ENCODE data around the gene ENOX1.

ENOX1 gene

GRCh38 chr13:43742911-43743310 is 43.9 kb downstream of the ENOX1 start:
- H3K27me3 ChIP-seq (ENCODE audit: insufficient read depth, low read length, poor library complexity) = peaks cover 4% of the 10 kb centered on the region
- H3K9ac ChIP-seq (ENCODE audit: low read depth, low read length) = no peak overlapping the region
- H3K4me2 ChIP-seq (ENCODE audit: insufficient read depth, low read length) = no peak overlapping the region
- H3K36me3 ChIP-seq (ENCODE audit: insufficient read depth, low read length) = no peaks in the 10 kb centered on the region
- TF ChIP-seq, protein P1, sequence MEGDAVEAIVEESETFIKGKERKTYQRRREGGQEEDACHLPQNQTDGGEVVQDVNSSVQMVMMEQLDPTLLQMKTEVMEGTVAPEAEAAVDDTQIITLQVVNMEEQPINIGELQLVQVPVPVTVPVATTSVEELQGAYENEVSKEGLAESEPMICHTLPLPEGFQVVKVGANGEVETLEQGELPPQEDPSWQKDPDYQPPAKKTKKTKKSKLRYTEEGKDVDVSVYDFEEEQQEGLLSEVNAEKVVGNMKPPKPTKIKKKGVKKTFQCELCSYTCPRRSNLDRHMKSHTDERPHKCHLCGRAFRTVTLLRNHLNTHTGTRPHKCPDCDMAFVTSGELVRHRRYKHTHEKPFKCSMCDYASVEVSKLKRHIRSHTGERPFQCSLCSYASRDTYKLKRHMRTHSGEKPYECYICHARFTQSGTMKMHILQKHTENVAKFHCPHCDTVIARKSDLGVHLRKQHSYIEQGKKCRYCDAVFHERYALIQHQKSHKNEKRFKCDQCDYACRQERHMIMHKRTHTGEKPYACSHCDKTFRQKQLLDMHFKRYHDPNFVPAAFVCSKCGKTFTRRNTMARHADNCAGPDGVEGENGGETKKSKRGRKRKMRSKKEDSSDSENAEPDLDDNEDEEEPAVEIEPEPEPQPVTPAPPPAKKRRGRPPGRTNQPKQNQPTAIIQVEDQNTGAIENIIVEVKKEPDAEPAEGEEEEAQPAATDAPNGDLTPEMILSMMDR (IDR thresholded peaks at IDR 0.05; ENCODE audit: borderline replicate concordance, extremely low read depth, low read length, poor library complexity, severe bottlenecking) = no peak
- TF ChIP-seq EZH2 (IDR thresholded peaks at IDR 0.05; ENCODE audit: borderline replicate concordance, low read depth, low read length, severe bottlenecking) = no peak
- ATAC-seq (ENCODE audit: insufficient read depth, low read depth) (no peak), DNase-seq (no peak)
- no peak overlapping the region for H3K4me3 ChIP-seq (ENCODE audit: low read depth in 1 of 2, low read length in 2 of 2)
- H3K79me2 ChIP-seq (ENCODE audit: insufficient read depth, low read length) = no peaks in the 10 kb centered on the region
- H3K27ac ChIP-seq (ENCODE audit: low read length) = no peak overlapping the region
- no peak overlapping the region for H2AFZ ChIP-seq (ENCODE audit: low read depth, low read length)
- no peaks in the 10 kb centered on the region for H3K9me3 ChIP-seq (ENCODE audit: insufficient read depth, low read length, severe bottlenecking)
- H3K4me1 ChIP-seq (ENCODE audit: insufficient read depth, low read length) = no peaks in the 10 kb centered on the region
- no peaks in the 10 kb centered on the region for H4K20me1 ChIP-seq (ENCODE audit: insufficient read depth, low read length)

- ATAC-seq (ENCODE audit: insufficient read depth, low read depth) = no peak
- no peak overlapping the region for H3K9ac ChIP-seq (ENCODE audit: low read depth, low read length)
- H3K9me3 ChIP-seq (ENCODE audit: insufficient read depth, low read length, severe bottlenecking) = no peaks in the 10 kb centered on the region
- H3K4me3 ChIP-seq (ENCODE audit: low read depth in 1 of 2, low read length in 2 of 2) = no peak overlapping the region
- H3K79me2 ChIP-seq (ENCODE audit: insufficient read depth, low read length) = no peaks in the 10 kb centered on the region
- TF ChIP-seq, protein P1 (IDR thresholded peaks at IDR 0.05; ENCODE audit: borderline replicate concordance, extremely low read depth, low read length, poor library complexity, severe bottlenecking) = no peak
- TF ChIP-seq EZH2 (IDR thresholded peaks at IDR 0.05; ENCODE audit: borderline replicate concordance, low read depth, low read length, severe bottlenecking) = no peak
- no peaks in the 10 kb centered on the region for H3K4me1 ChIP-seq (ENCODE audit: insufficient read depth, low read length)
- no peak for DNase-seq
- H3K27ac ChIP-seq (ENCODE audit: low read length) = no peak overlapping the region
- no peak overlapping the region for H2AFZ ChIP-seq (ENCODE audit: low read depth, low read length)
- H3K4me2 ChIP-seq (ENCODE audit: insufficient read depth, low read length) = no peak overlapping the region
- H4K20me1 ChIP-seq (ENCODE audit: insufficient read depth, low read length) = no peaks in the 10 kb centered on the region
- no peaks in the 10 kb centered on the region for H3K36me3 ChIP-seq (ENCODE audit: insufficient read depth, low read length)
- no peaks in the 10 kb centered on the region for H3K27me3 ChIP-seq (ENCODE audit: insufficient read depth, low read length, poor library complexity)
These were observed 49.3 kb downstream of the ENOX1 start for GRCh38 chr13:43737392-43737923.

- DNase-seq (no peak), ATAC-seq (ENCODE audit: insufficient read depth, low read depth) (no peak)
- TF ChIP-seq, protein P1 (IDR thresholded peaks at IDR 0.05; ENCODE audit: borderline replicate concordance, extremely low read depth, low read length, poor library complexity, severe bottlenecking) = no peak
- TF ChIP-seq EZH2 (IDR thresholded peaks at IDR 0.05; ENCODE audit: borderline replicate concordance, low read depth, low read length, severe bottlenecking) = no peak
- H3K36me3 ChIP-seq (ENCODE audit: insufficient read depth, low read length) = no peaks in the 10 kb centered on the region
- H2AFZ ChIP-seq (ENCODE audit: low read depth, low read length) = no peak overlapping the region
- H3K4me3 ChIP-seq (ENCODE audit: low read depth in 1 of 2, low read length in 2 of 2) = no peak overlapping the region
- H4K20me1 ChIP-seq (ENCODE audit: insufficient read depth, low read length) = no peaks in the 10 kb centered on the region
- no peak overlapping the region for H3K4me2 ChIP-seq (ENCODE audit: insufficient read depth, low read length)
- H3K9ac ChIP-seq (ENCODE audit: low read depth, low read length) = no peak overlapping the region
- H3K4me1 ChIP-seq (ENCODE audit: insufficient read depth, low read length) = no peaks in the 10 kb centered on the region
- no peaks in the 10 kb centered on the region for H3K79me2 ChIP-seq (ENCODE audit: insufficient read depth, low read length)
- H3K27me3 ChIP-seq (ENCODE audit: insufficient read depth, low read length, poor library complexity) = peaks cover 3% of the 10 kb centered on the region
- no peaks in the 10 kb centered on the region for H3K9me3 ChIP-seq (ENCODE audit: insufficient read depth, low read length, severe bottlenecking)
- H3K27ac ChIP-seq (ENCODE audit: low read length) = no peak overlapping the region
These were observed 54.0 kb downstream of the ENOX1 start for GRCh38 chr13:43732726-43733125.

DNA sequence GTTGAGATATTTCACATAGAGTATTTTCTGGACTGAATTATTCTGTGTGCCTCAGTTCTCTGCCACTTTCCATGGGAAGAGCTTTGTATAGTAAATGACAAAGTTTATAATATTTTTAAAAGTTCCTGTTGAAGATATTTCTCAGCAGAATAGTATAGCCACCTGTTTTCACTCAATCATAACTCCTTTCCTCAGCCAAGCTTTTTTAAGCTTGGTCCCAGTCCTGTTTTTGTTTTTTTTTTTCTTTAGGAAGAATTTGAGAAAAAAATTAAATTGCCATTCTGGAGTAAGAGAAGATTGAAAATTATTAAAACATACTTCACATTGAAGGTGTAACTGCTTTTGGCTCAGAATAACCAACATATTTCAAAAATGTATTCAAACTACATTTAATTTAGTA is 55.5 kb downstream of the ENOX1 start:
- Histone ChIP-seq H2AFZ (ENCODE audit: low read depth, low read length) (no peak overlapping the region), H3K4me3 (ENCODE audit: low read depth in 1 of 2, low read length in 2 of 2) (no peak overlapping the region), H3K27me3 (ENCODE audit: insufficient read depth, low read length, poor library complexity) (peaks cover 3% of the 10 kb centered on the region), H3K4me2 (ENCODE audit: insufficient read depth, low read length) (no peak overlapping the region), H3K79me2 (ENCODE audit: insufficient read depth, low read length) (no peaks in the 10 kb centered on the region), H3K4me1 (ENCODE audit: insufficient read depth, low read length) (no peaks in the 10 kb centered on the region), H3K27ac (ENCODE audit: low read length) (no peak overlapping the region), H4K20me1 (ENCODE audit: insufficient read depth, low read length) (no peaks in the 10 kb centered on the region), H3K9ac (ENCODE audit: low read depth, low read length) (no peak overlapping the region), H3K9me3 (ENCODE audit: insufficient read depth, low read length, severe bottlenecking) (no peaks in the 10 kb centered on the region), H3K36me3 (ENCODE audit: insufficient read depth, low read length) (no peaks in the 10 kb centered on the region)
- DNase-seq (no peak), ATAC-seq (ENCODE audit: insufficient read depth, low read depth) (no peak)
- no peak for TF ChIP-seq EZH2 (IDR thresholded peaks at IDR 0.05; ENCODE audit: borderline replicate concordance, low read depth, low read length, severe bottlenecking)
- TF ChIP-seq, protein P1 (IDR thresholded peaks at IDR 0.05; ENCODE audit: borderline replicate concordance, extremely low read depth, low read length, poor library complexity, severe bottlenecking) = no peak
